DMS53 (cell line): Measurements from ENCODE around the gene RGS3.
"Not testable (repeated sequence)": the region's sequence is repeated elsewhere in the genome, so short reads cannot be mapped to it uniquely, and the experiment has no call there.

Source experiments
- DNase-seq: peaks from one replicate; lab custom pipeline; 2025; lab: John Stamatoyannopoulos, UW

Gene RGS3

DNA sequence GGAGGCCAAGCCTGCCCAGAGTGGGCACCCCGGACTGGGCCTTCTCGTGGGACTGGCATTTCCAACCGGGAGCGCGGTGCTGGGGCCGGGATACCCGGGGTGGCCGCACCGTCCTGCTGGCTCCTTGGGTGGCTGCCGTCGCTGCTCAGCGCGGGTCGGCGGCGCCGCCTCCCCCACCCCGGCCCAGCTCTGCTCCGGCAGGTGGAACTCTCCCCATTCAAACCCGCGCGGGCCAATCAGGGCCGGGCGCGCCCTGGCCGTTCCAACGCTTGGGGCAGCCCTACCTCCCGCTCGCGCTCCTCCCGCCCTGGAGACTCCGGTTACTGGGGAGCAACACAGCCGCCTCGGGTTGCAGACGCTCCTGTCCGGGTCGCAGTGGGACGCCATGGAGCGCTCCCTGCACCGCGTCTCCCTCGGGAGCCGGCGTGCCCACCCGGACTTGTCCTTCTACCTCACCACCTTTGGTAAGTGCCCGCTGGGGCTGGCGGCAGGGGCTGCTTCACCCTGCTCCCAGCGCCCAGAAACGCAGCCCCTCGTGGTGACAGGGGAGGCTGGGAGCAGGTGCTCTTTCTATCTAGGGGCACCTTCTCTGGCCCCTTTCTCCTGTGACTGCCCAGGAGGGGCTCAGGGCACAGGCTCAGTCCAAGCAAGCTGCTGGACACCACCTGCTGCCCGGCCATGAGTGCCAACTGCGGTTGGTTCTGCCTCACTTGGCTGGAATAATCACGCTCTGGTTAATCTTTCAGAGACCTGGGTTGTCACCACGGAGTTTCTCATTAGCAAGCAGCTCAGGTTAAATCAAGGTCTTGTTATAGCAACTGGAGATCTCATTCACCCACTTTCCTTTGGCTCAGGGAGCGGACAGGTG, at the start of gene RGS3:
TSS of gene RGS3 (plus strand) at position 310 of the 868 bp plus-strand sequence. CDS start at position 386, 76 bp downstream.
- DNase-seq: peak; percentile 89

DNA sequence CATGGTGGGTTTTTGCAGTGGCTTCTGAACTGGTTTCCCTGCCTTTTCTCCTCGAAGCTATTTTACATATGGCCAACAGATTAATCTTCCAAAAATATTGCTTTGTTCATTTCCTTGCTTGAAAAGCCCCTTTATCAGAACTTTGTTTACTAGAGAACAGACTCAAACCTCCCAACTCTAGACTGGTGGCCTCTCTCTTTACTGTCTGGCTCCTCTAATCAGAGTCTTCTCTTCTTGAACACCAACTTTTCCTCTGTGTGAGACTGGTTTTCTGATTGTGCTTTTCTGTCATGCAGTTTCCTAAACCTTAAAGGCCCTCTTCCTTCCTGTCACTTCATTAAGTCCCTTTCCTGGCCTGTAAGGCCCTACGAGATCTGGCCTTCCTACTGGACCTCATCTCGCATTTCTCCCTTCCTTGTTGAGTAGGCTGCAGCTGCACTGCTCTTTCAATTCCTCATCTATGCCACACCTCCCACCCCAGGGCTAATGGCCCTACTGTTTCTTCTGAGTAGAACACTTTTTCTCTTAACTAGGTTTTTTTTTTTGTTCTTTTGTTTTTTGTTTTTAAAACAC, 47.3 kb upstream of the RGS3 start:
- no peak for DNase-seq

DNA sequence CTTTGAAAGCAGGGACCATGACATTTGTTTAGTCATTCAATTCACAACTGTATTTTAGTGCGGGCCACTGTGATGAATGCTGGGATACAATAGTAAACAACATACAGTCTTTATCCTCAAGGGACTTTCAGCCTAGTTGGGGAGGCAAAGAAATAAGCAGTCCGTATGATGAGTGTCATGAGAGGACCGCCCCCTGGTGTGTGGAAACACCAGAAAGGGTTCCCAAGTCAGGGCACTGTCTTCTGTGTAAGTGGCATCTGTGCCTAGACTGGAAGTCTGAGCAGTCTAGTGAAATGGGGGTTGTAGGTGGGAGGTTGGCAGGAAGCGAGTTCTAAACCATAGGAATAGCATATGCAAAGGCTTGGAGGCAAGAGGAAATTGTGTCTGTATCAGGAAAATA, 46.2 kb upstream of the RGS3 start:
- DNase-seq: no peak

DNA sequence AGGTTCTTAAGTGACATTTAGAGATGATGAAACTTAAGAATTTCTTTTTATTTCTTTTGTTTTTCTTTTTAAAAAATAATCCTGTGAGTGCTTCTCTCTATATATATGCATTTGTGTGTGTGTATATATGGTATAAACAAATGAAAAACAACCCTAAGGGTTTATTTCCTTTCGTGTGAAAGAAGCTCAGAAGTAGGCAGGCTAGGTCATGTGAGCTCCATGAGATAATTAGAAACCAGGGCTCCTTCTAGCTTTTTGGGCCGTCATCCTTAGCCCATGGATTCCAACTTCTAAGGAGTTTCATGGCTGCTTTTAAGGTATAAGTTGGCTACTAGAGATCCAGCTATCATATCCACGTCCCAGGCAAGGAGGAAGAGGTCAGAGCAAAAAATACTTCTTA, 41.8 kb upstream of the RGS3 start:
- DNase-seq: no peak

DNA sequence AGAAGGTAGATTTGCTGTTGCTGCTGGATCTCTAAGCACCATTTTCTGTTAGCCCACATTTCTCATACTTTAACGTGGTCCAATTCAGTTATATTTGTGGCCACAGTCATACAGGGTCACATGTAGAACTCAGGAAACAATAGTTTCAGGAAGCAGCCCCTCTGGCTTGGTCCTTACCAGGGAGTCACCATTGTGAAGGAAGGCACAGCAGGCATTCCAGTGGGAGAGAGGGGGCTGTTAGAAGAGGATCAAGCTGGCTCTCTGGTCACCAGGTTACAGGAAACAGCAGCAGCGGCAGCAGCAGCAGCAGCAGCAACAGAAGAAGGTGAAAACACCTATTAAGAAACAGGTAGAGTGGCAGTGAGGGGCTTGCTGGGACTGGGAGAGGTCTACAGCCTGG, 38.5 kb upstream of the RGS3 start:
- DNase-seq: no peak

DNA sequence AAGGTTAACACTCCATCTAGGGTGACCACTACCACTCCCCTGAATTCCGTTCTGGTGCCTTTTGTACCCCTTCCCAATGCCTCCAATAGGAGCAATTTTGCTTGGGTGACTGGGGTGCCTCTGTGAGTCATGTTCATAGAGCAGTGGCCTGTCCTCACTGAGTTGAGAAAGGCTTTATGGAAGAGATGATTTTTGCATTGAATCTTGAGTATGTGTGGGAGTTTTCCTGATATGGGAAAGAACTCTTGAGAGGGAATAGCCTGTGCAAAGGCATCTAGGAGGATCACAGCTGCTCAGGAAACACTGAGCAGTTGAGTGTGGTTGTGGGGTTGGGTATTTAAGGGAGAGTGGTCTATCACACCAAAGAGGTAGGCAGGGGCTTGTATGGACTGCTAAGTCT, 36.8 kb upstream of the RGS3 start:
- DNase-seq: no peak

DNA sequence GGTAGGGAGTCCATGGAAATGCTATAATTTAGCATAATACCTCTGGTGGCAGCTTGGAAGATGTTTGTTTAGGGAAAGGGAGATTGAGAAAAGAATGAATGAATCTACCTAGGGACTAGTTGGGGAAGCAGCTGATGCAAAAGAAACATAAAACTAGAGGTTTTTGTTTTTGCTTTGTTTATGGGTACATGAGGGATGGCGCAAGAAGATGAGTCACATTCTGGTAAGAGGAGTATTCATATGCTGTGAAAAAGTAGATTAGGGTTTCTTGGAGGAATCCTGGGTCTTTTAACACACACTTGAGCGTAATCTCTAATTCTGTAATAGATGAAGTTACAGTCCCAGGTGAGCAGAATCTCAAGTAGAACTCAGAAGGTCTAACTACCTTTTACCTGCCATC, 35.9 kb upstream of the RGS3 start:
- no peak for DNase-seq

DNA sequence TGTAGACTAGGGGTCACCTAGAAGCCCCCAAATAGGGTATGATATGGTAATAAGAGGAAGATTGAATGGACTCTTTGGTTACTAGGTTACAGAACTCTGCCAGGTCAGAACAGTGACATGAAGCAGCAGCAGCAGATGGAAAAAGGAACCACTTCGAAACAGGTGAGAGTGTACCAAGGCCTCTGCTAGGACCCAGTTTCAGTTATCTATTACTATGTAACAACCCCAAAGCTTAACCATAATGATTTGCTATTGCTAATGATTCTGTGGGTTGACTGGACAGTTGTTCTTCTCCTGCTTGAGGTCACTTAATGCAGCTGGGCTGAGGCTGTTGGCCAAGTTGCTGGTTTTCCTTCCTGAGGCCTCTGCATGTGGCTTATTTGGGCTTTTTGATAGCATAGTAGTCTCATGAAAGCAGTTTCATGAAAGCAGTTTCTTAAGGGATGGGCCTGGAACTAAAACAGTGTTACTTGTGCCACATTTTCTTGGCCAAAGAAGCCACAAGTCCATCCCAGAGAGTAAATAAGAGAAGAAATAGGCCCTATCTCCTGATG, 35.4 kb upstream of the RGS3 start:
- no peak for DNase-seq

DNA sequence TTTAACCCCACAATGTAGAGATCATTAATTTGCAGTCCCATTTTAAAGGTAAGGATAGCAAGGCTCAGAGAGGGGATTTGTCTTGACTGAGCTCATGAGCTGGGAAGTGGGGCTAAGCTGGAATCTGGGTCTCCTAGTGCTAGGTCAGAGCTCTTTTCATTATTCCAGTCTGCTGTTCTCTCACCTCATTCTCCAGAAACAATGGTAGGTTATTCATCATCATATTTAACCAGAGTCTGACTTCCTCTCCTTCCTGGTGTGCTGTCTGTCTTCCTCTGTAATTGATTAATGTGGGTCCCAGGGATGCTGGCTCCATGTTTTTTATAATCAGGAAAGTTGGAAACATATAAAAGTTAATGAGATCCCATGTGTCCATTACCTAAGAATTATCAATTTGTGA, 32.3 kb upstream of the RGS3 start:
- no peak for DNase-seq

DNA sequence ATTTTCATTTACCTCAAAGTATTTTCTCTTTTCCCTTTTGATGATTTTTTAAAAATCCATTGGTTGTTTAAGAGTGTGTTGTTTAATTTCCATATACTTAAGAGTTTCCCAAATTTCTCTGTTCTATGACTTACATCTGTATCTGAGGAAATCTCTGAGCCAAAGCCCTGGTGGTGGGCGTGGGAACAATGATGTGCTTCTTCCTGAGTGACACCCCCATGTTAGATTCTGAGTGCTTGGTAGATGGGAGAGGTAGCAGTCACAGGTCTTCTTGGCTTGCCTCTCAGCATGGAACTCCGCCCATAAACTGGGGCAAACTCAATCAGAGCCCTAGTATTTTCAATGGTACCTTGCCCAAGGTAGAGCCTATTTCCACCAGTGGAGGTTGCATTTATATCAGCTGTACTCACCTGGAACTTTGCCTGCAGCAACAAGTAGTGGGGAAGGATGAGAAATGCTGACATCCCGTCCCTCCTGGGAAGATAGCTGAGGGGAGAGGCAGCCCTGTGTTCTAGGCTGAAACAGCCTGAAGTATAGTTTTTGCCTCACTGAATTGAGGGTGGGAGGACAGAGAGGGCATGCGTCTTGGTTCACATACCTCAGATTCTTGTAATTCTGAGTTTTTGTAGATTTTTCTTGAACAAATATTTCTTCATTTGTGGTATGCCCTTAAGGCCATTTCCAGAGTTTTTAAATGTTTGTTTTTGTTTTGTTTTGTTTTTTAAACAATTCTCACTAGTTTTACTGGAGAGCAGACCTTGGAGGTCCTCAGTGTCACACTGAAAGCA, 26.6 kb upstream of the RGS3 start:
- DNase-seq: no peak

DNA sequence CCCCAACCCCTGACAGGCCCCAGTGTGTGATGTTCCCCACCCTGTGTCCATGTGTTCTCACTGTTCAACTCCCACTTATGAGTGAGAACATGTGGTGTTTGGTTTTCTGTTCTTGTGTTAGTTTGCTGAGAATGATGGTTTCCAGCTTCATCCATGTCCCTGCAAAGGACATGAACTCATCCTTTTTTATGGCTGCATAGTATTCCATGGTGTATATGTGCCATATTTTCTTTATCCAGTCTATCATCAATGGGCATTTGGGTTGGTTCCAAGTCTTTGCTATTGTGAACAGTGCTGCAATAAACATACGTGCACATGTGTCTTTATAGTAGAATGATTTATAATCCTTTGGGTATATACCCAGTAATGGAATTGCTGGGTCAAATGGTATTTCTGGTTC, 25.8 kb upstream of the RGS3 start:
- not testable (repeated sequence) for DNase-seq

DNA sequence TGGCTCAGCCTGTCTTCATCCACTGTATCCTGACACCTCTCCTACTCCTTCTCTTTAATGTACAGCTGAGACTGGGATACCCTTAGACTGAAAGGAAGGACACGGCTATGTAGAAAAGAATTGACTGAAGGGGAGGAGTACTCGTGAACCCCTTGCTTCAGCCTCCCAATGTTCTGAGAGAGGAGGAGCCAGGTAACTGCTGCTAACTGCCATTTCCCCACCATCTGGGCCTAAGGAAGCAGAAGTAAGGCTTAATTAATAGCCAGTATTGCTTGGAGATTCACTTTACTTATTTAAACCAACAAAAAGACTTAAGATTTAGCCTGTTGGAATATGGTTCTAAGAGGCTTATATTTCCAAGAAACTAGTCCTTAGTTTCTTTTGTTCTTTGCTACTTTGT, 18.8 kb upstream of the RGS3 start:
- DNase-seq: no peak

DNA sequence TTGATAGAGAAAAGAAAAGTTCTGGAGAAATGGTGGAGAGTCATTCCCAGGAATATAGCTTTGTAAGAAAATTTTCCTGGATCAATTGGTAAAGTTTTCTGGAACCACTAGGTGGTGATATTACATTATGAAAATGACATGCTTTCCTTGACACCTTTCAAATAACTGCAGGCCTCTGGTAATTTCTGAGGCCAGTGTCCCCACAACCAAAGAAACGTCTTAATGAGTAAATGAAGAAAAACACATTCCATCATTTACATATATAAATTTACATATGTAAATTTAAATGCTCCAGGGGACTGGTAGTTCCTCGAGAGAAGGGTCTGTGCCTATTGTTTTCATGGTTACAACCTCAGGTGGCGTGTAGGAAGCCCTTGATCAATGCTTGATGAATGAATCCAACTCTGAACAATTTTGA, 17.2 kb upstream of the RGS3 start:
- DNase-seq: peak; percentile 68

DNA sequence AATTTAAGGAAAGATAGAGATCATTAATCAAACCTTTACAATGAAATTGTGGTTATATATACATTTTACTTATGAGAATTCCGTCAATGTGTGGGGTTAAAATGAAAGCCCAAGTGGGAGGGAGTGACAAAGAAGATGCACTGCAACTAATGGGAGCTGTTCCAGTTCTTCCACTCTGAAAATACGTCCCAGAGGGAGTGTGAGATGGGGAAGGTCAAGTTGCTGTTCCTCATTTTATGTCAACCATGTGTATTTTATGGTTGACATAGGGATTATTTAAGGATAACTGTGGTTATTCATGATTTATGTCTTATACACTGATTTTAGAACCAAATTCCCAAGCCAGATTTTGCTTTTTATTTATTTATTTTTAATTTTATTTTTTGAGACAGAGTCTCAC, 14.2 kb upstream of the RGS3 start:
- no peak for DNase-seq

DNA sequence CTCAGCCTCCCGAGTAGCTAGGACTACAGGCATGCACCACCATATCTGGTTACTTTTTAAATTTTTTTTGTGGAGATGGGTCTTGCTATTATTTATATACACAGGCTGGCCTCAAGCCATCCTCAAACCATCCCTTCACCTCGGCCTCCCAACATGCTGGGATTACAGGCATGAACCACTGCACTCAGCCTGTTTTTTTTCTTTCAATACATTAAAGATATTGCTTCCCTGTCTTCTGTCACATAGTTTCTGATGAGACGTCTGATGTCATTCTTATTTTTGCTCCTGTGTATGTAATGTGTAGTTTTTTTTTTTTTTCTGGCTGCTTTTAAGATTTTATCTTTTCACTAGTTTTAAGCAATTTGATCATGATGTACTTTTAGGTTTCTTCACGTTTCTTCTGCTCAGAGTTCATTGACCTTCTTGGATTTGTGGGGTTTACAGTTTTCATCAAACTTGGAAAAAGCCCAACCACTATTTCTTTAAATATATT, 11.4 kb upstream of the RGS3 start:
- no peak for DNase-seq

DNA sequence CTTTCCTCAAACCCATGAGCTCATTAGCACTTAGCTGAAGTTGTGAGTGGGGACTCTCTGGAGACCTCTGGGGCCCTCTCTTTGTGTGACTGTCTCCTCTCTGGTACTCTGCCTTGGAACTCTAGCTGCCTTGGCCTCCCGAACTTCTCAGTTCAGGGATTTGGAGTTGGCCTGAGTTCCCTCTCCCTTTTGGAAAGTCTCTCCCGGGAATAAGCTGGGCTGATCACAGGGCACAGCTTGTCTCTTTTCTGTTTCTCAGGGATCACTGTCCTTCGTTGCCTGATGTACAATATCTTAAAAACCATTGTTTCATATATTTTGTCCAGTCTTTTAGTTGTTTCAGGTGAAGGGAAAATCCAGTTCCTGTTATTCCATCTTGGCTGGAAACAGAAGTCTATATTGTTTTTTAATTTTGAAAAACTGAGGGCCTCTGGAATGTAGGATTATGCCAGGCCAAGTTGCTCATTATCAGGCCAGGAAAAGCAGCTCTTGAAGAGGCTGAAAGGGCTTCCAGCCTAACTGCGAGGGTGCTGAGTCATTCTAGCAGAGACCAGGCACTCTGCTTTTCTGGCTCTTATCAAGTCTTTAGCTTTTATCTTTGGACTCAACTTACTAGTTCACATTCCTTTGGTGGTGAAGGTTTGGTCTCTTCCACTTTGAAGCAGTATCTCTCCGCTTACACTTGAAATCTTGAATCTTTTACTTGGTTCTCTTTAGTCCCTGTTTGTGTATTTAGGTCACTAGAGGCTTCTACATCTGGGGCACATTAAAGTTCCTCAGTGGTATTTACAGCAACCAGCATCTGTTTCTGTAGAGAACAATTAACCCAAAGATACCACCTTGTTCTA, 8.4 kb upstream of the RGS3 start:
- peak; percentile 76 for DNase-seq

DNA sequence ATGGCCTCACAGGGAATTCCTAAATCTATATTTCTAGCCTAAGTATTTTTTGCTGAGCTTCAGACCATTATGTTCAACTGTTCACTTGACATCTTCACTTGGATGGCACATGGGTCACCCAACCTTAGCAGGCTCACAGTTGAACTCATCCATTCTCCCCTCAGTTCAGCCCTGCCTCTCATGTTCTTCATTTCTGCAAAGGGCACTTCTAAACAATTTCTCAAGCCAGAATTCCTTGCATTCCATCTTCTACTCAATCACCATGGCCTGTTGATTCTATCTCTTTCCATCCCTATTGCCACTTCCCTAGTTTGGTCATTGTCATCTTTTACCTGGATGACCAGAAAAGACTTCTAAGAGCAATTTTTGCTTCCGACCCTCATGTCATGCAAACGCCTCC, 7.3 kb upstream of the RGS3 start:
- no peak for DNase-seq

DNA sequence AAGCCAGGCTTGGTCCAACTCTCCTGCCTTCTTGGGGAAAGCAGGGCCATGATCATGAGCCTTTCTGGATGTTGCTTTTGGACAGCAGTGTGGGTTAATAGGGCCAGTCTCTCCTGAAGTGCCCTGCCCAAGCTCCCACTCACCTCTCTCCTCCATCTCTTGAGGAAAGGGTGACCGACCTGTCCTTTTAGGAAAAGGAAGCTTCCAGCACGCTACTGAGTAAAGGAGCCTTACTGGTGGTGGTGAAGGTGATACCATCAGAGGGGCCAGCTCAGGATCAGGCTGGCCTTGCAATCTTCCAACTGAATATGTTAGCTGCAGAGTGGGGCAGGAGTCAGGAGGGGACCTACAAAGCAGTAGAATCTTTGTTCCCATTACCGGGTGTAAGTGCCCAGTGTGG, 2.2 kb upstream of the RGS3 start:
- DNase-seq: no peak

DNA sequence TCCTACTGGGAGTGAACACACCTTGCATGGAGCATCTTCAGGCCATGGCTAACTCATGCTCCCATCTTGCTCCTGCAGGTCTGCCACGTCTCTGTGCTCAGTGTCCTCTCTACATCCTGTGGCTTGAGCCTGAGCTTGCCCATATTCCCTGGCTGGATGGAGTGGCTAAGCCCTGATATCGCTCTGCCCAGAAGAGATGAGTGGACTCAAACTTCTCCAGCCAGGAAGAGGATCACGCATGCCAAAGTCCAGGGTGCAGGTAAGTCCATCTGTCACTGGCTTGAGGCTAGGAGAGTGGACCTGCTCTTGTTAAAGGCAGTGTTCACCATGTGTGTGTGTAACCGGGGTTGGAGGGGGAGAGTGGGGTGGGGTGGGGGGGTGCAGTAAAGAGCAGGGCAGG, 1.6 kb upstream of the RGS3 start:
- no peak for DNase-seq

DNA sequence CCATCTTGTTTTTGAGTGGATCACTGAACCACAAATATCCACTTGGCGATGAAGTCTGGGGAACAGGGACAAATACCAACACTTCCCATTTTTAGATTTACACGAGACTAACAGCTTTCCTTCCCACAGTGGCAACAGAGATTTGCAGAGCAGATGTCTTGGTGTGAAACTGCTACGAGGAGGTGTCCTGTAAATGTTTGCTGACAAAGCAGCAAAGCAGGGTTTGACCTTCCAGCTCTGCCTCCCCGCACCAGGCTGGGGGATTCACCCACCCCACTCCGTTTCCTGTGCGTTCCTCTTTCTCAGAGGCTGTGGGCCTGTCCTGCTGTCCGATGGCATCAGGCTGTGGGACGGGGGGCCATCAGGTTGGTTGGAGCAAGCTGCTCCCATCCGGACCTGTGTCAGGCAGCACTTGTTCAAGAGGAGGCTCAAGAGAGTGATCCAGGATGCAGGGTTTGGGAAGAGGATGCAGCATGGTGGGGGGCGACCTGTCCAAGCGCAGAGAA, 693 bp upstream of the RGS3 start:
- DNase-seq: no peak

DNA sequence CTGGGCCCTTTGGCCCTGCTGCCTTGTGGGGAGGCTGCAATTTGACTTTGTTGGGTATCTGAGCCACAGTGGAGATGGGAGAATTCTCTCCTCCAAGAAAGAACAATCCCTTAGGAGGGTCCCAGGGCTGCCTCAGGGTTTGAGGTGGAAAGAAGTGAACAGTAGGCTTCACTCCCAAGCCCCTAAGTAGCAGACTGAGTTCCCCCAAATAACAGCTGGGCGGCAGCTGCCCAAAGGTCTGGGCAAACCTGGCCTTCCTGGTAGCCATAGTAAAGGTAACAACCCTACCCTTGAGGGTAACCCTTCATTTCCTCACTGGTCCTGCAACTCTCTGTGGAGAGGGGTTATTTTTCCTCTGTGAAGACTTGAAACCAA, 746 bp downstream of the RGS3 start:
- DNase-seq: peak; percentile 34
